Stimulated activated CD8-positive, alpha-beta memory T cell treated with anti-CD3 and anti-CD28 coated beads, Interleukin-7, amount 100 ng/mL, for 48 hours (primary cell): ENCODE data around the gene PMIS2.

ENCODE experiments used
- DNase-seq, 2 donors: peaks; one replicate each; pipeline ENCODE4 v3.0.0-alpha.2; 2020; ENCODE audit warnings: low read depth in 1 of 2; ENCODE audit errors: extremely low read depth in 1 of 2

The PMIS2 gene

DNA sequence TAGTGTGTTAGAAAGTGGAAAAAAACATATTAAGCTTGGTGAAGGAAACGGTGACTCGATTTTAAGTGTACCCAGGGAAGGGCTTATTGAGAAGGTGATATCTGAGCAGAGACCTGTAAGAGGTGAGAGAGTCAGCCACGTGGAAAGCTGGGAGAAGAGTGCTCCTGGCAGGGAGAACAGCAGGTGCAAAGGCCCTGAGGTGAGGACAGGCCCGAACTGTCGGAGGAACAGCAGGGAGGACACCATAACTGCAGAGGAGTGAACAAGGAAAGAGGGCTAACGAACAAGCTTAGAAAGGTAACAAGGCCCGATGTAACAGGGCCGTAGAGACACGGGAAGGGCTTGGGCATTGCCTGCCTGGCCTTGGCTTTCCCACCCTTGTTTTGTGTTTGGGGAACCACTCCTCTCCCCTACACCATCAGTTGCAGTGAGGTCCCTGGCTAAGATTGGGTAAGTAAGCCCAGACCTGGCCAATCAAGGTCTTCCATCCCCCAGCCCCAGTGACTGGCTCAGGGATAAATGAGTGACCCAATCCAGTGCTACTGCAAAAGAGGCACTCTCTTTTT is 29.9 kb upstream of the PMIS2 start:
- no peak for DNase-seq

DNA sequence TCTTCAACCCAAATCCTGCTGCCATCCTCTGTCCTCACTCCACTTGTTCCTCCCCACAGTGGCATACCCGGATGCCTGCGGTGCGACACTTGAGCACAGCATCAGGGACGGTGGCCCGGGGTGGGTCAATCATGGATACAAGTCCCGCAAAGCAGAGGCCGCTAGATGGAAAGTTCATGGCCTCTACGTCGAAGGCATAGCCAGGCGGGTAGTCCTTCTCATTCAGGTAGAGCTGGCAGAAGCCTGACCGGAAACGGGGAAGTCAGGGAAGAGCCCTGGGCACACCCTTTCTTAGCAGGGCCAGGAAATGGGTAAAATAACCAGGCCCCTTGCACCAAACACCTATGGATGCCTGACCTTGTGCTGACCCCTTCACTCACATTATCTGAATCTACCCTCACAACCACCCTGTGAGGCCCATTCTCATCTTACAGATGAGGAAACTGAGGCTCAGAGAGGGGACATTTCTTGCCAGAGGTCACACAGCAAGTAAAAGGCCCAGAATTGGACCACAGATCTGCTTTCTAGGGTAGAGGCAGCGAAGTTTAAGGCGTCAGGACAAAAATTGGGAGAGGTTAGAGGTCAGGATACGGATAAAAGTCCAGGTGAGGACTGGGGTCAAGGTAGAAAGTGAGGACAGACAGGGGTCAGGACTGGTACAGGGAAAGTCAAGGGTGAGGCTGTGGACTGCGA is 29.0 kb upstream of the PMIS2 start:
- DNase-seq: no peak

DNA sequence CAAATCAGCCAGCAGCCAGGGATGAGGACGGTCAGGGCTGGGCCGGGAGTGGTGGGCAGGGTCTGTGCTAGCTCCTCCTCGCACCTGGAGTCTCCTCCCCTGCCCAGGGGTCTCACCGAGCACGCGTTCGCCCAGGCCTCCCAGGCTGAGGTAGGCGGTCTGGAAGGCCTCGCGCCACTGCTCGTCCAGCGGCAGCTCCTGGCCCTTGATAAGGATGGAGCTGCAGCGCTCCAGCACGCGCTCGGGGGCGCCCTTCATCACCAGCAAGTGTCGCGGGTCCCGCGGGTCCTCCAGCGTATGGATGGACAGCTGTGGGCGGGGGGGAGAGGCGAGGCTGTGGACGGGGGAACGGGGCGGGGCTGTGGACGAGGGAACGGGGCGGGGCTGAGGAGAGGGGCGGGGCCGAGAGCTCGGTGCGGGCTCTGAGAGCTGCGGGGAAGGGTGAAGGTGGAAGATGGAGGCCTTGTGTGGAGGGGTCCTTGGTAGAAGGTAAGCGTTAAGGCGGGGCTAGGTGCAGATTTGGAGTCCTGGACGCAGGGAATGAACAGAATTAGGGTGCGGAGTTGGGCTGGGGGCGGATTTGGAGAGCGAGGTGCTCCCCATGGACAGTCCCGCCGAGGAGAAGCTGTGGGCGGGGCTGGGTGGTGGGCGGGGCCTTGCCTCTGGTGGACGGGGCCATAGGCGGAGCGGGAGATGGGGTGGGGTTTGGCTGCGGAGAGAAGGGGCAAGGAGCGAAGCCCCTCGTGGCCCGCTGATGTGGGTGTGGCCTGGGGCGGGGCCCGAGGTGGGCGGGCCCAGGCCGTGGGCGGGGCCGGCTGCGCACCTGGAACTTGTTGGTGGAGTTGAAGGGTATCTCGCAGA is 28.2 kb upstream of the PMIS2 start:
- DNase-seq: peak in 1 of 2 donors; percentile 60

DNA sequence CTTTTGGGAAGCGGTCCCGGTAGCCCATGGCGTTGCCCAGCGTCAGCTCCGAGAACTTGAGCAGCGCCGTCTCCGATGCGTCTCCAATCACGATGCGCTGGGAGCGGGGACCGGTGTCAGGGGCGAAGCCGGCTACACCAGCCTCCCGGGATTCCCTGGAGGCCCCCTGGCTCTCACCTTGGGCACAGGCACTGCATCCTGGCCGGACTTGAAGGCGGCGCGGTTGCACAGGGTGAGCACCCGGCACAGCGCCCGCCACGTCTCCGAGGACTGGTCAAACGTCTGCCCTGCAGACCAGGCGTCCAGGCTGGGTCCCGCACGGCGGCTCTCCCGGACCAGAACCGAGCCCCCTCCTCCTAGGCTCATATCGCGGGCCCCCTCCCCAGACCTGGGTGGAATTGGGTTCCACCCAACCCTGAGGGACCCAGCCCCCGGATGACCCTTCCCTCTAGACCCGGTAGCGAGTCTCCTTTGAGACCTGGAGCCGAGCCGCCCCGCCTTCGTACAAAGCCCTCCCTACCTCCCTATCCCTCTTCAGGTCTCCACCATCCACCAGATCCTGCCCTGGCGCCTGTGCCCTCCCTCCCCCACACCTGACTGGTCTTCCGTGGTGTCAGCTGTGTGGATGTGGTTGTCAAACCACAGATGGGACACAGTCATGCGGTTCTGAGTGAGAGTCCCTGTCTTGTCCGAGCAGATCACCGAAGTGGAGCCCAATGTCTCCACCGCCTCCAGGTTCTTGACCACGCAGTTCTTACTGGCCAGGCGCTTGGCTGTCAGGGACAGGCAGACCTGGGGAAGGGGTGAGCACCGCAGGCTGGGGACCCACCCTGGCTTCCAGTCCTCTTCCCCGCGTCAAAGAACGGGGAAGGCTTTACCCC is 27.3 kb upstream of the PMIS2 start:
- no peak for DNase-seq

DNA sequence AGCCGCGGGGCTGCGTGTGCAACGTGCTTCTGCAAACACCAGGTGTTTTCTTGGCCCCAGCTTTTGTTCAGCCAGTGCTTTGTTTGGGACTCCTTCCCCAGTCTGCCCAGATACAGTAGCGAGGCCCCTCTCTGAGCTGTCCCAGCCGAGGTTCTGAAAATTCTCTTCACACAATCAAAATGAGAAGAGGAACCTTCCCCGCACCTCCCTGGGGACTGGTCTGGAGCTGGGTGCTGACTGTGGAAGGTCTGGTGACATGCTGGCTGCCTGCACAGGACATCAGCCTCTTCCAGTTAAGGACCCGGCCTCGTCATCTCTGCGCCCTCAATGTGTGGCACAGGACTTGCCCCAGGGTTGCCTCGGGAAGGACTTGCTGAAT is 26.7 kb upstream of the PMIS2 start:
- no peak for DNase-seq

DNA sequence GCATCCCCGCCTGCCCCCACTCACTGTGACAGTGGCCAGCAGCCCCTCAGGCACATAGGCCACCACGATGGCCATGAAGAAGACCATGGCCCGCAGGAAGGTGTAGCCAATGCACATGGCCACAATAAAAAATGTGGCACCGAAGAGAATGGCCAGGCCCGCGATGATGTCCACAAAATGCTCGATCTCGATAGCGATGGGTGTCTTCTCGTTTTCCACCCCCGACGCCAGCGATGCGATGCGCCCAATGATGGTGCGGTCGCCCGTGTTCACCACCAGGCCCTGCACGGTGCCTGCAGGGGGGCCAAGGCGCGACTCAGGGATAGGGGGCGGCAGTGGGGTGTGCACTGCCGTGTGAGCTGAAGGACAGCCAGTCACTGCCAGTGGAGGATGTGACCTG is 26.2 kb upstream of the PMIS2 start:
- no peak for DNase-seq

DNA sequence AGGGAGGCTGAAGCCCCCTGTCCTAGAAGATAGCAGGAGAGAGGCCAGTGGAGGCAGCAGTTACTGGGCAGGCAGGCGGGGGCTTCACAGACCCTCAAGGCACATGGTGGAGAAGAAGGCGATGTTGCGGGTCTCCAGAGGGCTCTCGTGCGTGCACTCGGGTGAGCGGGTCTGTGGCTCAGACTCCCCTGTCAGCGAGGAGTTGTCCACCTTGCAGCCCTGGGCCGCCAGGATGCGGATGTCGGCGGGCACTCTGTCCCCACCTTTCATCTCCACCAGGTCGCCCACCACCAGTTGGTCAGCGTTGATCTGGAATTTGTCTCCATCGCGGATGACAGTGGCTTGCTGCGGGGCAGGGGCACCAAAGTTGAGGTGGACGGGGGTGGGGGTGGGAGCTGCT is 25.7 kb upstream of the PMIS2 start:
- no peak for DNase-seq

DNA sequence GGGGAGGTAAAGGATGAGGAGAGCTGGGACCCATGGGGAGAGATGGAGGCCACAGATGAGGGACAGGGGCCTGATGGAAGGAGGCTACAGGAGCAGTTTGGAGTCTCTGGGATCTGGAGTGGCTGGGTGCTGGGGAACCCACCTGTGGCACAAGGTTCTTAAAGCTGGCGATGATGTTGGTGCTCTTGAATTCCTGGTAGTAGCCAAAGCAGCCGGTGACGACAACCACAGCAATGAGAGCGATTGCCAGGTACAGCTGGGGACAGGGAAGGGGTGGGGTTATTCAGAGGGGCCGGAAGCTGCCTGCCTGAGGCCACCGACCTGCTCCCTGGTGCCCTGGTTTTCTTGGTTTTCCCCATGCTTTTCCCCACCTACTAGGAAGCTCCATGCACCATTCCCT is 25.3 kb upstream of the PMIS2 start:
- DNase-seq: no peak

DNA sequence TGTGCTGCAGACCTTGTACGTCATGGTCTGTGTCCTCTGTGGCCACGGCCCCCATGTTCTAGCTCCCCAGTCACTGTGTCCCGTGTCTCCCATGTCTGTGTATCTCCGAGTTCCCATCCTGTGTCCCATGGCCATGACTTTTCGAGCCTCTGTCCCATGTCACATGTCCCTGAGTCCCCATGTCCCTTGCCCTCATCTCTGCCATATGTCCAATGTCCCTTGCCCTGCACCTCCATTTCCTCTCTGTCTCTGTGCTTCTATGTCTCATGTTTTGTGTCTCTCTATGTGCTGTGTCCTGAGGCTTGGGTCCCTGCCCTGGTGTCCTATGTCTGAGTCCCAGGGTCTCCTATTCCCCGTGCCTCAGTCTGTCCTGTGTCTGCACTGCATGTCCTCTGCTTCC is 24.5 kb upstream of the PMIS2 start:
- DNase-seq: no peak

DNA sequence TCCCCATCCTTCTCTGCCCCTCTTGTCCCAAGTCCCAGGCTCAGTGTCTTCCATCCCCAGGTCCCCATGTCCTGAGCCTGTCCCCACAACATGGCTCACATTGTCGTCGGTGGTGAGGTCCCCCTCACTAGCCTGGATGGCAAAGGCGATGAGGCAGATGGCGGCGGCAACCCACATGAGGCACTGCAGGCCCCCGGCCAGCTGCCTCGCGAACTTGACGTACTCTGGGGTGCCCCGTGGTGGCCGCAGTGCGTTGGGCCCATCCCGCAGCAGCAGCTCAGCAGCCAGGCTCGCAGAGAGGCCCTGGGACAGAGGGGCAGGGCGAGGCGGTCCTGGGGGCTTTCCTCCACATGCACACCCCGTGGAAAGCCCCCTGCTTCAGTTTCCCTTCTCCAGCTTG is 23.6 kb upstream of the PMIS2 start:
- no peak for DNase-seq

DNA sequence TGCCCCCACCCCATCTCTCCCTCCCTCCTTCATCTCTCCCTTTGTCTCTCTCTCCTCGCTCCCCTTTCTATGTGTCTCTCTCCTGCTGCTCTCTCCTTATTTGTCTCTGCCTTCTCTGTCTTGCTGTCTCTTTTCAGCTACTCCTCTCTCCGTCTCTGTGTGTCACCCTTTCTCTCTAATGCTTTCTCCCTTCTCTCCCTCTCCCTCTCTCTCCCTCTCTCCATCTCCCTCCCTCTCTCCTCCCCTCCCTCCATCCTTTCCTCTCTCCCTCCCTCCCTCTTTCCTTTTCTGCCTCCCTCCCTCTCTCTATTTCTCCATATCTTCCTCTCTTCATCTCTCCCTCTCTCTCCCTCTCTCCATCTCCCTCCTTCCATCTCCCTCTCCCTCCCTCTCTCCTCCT is 23.2 kb upstream of the PMIS2 start:
- no peak for DNase-seq

DNA sequence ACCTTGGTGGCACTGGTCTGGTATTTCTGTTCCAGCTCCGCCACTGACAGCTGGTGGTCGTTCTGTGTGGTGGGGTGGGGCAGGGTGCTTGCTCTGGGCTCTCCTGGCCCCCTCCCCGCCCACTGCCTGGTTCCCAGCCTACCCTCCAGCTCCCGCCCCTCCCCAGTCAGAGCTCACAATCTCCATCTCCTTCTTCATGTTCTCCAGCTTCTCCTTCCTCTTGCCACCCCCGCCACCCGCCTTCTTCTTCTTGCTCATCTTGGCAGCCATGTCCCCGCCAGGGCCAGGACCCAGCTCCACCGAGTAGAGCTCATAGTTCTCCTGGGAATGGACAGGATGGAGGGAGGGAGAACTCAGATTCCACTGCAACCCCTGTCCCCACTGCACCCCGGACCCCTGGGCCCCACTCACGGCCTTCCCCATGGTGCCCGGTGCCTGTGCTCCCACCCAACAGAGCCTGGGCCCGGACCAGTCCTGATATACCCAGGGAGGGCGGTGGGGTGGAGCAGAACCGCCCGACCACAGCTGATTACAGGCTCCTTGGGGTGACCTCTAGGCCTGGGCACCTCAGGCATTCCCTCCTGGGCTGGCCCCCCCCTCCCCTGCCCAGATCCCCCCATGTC is 22.7 kb upstream of the PMIS2 start, which contains the start of gene ATP4A:
TSS of gene ATP4A (minus strand) at position 452 of the 623 bp plus-strand sequence. CDS start at position 423, 29 bp downstream.
- DNase-seq: no peak

DNA sequence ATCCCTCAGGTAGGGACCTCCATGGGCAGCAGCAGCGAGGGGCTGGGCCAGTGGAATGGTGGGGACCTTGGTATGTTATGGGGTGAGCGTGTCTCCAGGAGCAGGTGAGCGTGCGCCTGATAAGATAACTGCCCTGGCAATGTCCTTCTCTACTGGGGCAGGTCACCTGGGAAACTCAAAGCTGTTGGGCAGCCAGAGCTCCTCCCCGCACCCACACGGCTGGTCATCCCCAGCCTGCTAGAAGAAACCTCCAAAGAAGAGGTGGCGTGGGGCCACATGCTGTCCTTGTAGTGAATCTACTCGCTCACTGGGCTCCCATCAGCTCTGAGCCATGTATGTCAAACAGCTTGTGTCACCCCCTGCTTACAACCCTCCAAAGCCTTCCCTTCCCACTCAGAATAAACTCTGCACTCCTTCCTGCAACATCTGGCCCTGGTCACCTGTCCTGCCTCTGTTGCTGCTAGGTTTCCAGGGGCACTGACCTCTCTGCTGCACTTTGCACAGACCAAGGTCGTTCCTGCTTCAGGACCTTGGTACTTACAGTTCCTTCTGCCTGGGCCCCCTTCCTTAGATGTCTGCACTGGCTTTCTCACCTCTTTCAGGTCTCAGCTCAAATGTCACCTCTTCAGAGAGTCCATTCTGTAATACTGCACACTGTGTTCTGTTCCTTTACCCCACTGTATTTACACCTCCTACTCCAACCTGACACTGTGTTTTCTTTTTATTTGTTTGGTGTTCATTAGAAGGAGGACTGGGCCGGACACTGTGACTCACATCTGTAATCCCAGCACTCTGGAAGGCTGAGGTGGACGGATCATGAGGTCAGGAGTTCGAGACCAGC is 20.7 kb upstream of the PMIS2 start:
- no peak for DNase-seq

DNA sequence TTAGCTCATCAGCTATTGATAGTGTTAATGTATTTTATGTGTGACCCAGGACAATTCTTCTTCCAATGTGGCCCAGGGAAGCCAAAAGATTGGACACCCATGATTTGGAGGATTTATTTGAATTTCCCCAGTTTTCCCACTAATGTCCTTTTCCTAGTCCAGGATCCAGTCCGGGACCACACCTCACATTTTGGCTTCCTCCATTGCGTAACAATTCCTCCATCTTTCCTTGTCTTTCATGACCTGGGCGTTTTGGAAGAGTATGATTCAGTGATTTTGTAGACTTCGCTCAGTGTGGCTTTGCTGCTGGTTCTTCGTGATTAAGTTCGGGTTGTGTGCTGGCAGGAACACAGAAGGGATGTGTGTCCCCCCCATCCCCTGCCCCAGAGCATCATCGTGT is 19.2 kb upstream of the PMIS2 start:
- DNase-seq: no peak

DNA sequence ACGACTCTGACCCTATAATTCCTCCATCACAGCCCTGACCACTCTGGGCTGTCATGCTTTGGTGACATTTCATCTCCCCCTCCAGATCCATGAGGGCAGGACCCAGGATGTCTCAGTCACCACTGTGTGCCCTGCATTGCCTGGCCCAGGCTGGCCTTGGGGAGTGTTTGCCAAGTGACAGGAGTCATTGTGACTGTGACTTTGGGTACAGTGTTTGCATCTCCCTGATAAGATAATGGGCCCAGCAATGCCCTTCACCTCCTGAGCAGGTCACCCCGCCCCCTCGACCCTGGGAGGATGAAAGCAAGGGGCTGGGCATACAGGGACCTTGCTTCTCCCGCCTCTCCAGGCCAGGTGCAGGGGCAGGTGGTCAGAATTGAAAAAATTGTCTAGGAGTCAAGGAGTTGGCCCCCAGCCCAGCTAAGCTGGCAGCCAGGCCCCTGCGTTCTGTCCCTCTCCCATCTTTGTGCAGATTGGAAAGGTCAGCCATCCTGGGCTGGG is 16.6 kb upstream of the PMIS2 start:
- DNase-seq: no peak

DNA sequence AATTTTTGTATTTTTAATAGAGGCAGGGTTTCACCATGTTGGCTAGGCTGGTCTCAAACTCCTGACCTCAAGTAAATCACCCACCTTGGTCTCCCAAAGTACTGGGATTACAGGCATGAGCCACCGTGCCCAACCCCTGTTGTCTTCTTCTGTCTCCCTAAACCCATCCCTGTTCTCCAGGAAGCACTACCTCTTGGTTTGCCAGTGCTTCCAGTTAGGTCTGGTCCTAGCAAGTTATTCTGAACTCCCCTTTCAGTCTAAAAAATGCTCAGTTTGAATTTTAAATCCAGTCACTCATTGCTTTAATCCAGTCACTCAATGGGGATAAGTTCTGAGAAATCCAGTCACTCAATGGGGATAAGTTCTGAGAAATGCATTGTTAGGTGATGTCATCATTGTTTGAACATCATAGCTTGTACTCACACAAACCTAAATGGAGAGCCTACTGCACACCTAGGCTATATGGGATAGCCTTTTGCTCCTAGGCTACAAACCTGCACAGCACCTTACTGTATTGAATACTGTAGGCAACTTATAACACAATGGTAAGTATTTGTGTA is 14.5 kb upstream of the PMIS2 start:
- DNase-seq: no peak

DNA sequence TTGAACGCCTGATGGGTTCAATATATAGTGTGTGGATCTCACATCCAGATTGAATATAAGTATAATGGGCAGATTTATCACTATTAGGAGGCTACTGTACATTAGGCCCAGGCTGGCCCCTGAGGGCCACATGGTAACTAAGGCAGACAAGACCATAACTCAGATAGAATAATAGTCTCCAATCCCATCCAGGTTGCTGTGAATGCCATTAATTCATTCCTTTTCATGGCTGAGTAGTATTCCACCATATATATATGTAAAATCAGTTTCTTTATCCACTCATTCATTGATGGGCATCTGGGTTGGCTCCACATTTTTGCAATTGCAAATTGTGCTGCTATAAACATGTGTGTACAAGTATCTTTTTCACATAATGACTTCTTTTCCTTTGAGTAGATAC is 8.1 kb upstream of the PMIS2 start:
- DNase-seq: no peak

DNA sequence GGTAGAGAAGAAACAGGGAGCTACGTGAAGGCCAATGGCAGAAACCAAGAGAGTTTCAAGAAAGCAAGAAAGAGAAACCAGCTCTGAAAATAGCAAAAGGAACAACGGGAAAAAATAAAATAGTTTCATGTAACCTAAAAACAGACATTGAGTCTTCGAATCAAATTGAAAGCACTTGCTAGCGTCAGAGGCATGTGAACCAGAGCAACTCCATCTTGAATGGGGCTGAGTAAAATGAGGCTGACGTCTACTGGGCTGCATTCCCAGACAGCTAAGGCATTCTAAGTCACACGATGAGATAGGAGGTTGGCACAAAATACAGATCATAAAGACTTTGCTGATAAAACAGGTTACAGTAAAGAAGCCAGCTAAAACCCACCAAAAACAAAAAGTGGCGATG is 7.3 kb upstream of the PMIS2 start:
- DNase-seq: no peak

DNA sequence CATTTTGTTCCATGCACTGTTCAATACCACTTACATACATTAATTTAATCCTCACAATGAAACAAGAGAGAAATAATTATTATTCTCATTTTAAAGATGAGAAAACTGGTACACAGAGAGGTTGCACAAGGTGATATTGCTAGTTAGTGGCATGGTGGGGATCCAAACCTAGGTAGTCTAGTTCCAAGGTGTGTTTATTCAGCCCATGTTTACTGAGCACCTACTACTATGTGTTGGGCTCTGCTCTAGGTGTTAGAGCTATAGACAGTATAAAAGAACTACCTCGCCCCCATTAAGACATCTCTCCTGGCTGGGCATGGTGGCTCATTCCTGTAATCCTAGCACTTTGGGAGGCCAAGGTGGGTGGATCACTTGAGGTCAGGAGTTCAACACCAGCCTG is 3.2 kb upstream of the PMIS2 start:
- no peak for DNase-seq
